ENCODE data around the gene CLRN3. TPM values are rescaled to one million over a fixed set of nuclear protein-coding genes. Genes with fewer than 3 reads are reported as not detected.

CLRN3 gene
- total RNA-seq, 1 experiment from 2014 or later: not detected

GRCh38 chr10:127872011-127872761, 20.6 kb downstream of the CLRN3 start:
- H3F3A ChIP-seq (ENCODE audit: insufficient read depth, low read depth): no peaks in the 10 kb centered on the region
- H3K9me3 ChIP-seq (ENCODE audit: insufficient read depth, low read depth): peaks cover 6% of the 10 kb centered on the region; the same call in 1 of the 2 replicates
- no peak for DNase-seq
- H3K27me3 ChIP-seq (ENCODE audit: insufficient read depth, low read depth): 0 out of 2 replicates have a peak, but pooled peaks cover 5% of the 10 kb centered on the region
- H3K4me1 ChIP-seq (replicated peaks; ENCODE audit: insufficient read depth): no peaks in the 10 kb centered on the region
- ChIA-PET POLR2A (ENCODE audit: unreplicated experiment) (no interaction called here), CTCF (no interaction called here)
- no peak overlapping the region for H3K4me3 ChIP-seq
- no peaks in the 10 kb centered on the region for H4K20me1 ChIP-seq (ENCODE audit: insufficient read depth)
- no peaks in the 10 kb centered on the region for H3K79me2 ChIP-seq (ENCODE audit: low read depth)
- no peaks in the 10 kb centered on the region for H3K9me2 ChIP-seq (ENCODE audit: insufficient read depth)
- no peak overlapping the region for H2AFZ ChIP-seq
- TF ChIP-seq CTCF (conservative IDR thresholded peaks at IDR 0.05) (no peak), EZH2 (IDR thresholded peaks at IDR 0.05; ENCODE audit: low read depth) (no peak)
- no TSS peak for BruUV-seq (replicated peaks)
- H3K36me3 ChIP-seq (ENCODE audit: low read depth): no peaks in the 10 kb centered on the region
- no peak overlapping the region for H3K27ac ChIP-seq
- H3K4me2 ChIP-seq: no peak overlapping the region
- intact Hi-C loops (cut with micrococcal nuclease; ENCODE audit: unreplicated experiment): no loop called here

DNA sequence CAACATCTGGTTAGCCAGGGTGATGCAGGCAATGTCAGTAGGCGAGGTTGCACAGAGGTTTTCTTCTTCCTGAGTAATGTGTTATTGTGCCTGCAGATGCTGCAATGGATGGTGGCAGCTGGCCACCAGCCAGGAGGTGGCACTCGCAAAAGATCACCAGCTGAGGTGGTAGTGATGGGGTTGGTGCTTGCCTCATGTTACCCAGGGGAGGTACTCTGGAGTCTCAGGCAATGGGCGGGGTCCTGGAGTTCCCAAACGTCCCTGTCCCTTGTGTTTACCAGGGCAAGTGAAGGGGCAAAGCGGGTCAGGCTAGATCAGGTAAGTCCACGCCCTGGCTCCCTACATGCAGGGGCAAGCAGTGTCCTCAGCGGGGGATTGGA, 21.1 kb downstream of the CLRN3 start:
- no peak for DNase-seq
- no peak overlapping the region for H3K4me2 ChIP-seq
- ChIA-PET POLR2A (ENCODE audit: unreplicated experiment) (no interaction called here), CTCF (no interaction called here)
- H3F3A ChIP-seq (ENCODE audit: insufficient read depth, low read depth): no peaks in the 10 kb centered on the region
- 0 out of 2 replicates have a peak, but pooled peaks cover 7% of the 10 kb centered on the region for H3K27me3 ChIP-seq (ENCODE audit: insufficient read depth, low read depth)
- no peak for TF ChIP-seq EZH2 (IDR thresholded peaks at IDR 0.05; ENCODE audit: low read depth)
- TF ChIP-seq CTCF (conservative IDR thresholded peaks at IDR 0.05): no peak
- H3K36me3 ChIP-seq (ENCODE audit: low read depth): no peaks in the 10 kb centered on the region
- no peak overlapping the region for H2AFZ ChIP-seq
- H3K9me2 ChIP-seq (ENCODE audit: insufficient read depth): no peaks in the 10 kb centered on the region
- H3K4me1 ChIP-seq (replicated peaks; ENCODE audit: insufficient read depth): no peaks in the 10 kb centered on the region
- H4K20me1 ChIP-seq (ENCODE audit: insufficient read depth): no peaks in the 10 kb centered on the region
- intact Hi-C loops (cut with micrococcal nuclease; ENCODE audit: unreplicated experiment): no loop called here
- H3K4me3 ChIP-seq: no peak overlapping the region
- no peaks in the 10 kb centered on the region for H3K79me2 ChIP-seq (ENCODE audit: low read depth)
- H3K9me3 ChIP-seq (ENCODE audit: insufficient read depth, low read depth): peaks cover 6% of the 10 kb centered on the region; the same call in 1 of the 2 replicates
- BruUV-seq (replicated peaks): no TSS peak
- H3K27ac ChIP-seq: no peak overlapping the region

- BruUV-seq (replicated peaks): no TSS peak
- Histone ChIP-seq H3K27me3 (ENCODE audit: insufficient read depth, low read depth) (peaks cover 13% of the 10 kb centered on the region; the same call in 1 of the 2 replicates), H3K9me3 (ENCODE audit: insufficient read depth, low read depth) (peaks cover 6% of the 10 kb centered on the region; the same call in 1 of the 2 replicates), H3K79me2 (ENCODE audit: low read depth) (no peaks in the 10 kb centered on the region), H2AFZ (no peak overlapping the region), H3K4me2 (no peak overlapping the region), H4K20me1 (ENCODE audit: insufficient read depth) (no peaks in the 10 kb centered on the region), H3F3A (ENCODE audit: insufficient read depth, low read depth) (no peaks in the 10 kb centered on the region), H3K9me2 (ENCODE audit: insufficient read depth) (no peaks in the 10 kb centered on the region), H3K36me3 (ENCODE audit: low read depth) (no peaks in the 10 kb centered on the region), H3K4me3 (no peak overlapping the region), H3K27ac (no peak overlapping the region), H3K4me1 (replicated peaks; ENCODE audit: insufficient read depth) (no peaks in the 10 kb centered on the region)
- POLR2A ChIA-PET (ENCODE audit: unreplicated experiment): no interaction called here
- CTCF ChIA-PET: no interaction called here
- no peak for TF ChIP-seq CTCF (conservative IDR thresholded peaks at IDR 0.05)
- no peak for TF ChIP-seq EZH2 (IDR thresholded peaks at IDR 0.05; ENCODE audit: low read depth)
- intact Hi-C loops (cut with micrococcal nuclease; ENCODE audit: unreplicated experiment): no loop called here
- no peak for DNase-seq
These were observed 23.4 kb downstream of the CLRN3 start for GRCh38 chr10:127869329-127869728.

All from PC-9 (cell line).